K562 (cell line): Measurements from ENCODE around the gene MKS1. TPM values are rescaled to one million over a fixed set of nuclear protein-coding genes. Genes with fewer than 3 reads are reported as not detected.

Source experiments
- ATAC-seq: fragments of 200-7000 bp; cut with Tn5 transposase; 3 replicates; pipeline ENCODE4 v1.9.1; 2020; ENCODE audit warnings: moderate library complexity
- BruUV-seq: library from RNA; stranded (reverse); fragments of 400-500 nt; replicated peaks from 2 replicates; lab custom pipeline; 2021; lab: Mats Ljungman, UMichigan
- CTCF ChIA-PET: fragments of 300-600 bp; formaldehyde crosslinking; extraction: SDS; loops from one replicate; lab custom pipeline; 2021; ENCODE audit warnings: low intra/inter-chr PET ratio; lab: Yijun Ruan, JAX
- POLR2A ChIA-PET: fragments of 300-600, 350-650 bp; sonication (Branson Sonifier 250); formaldehyde crosslinking; extraction: SDS; loops from one replicate; lab custom pipeline; 2021; ENCODE audit warnings: antibody characterized with exemption, inconsistent platforms; lab: Yijun Ruan, JAX
- DNase-seq, 4 experiments: peaks; one replicate each; pipeline versions ENCODE4 v3.0.0 to v3.0.0-alpha.2; 2011 to 2018; ENCODE audit warnings: low spot score in 3 of 4, mixed read lengths in 3 of 4; ENCODE audit errors: extremely low read depth in 1 of 4
- FAIRE-seq: peaks from 2 replicates; lab custom pipeline; 2011; peaks lifted over from hg19 to GRCh38; lab: Jason Lieb, UNC
- H2AFZ ChIP-seq: 2 replicates; pipeline ENCODE4 v1.6.0; 2011; ENCODE audit warnings: low read depth, low read length, control low read depth, inconsistent platforms
- H3K27ac ChIP-seq: fragments of 200-600 bp; 3 replicates; pipeline ENCODE4 v1.8.0; 2011; ENCODE audit warnings: low read depth, mild to moderate bottlenecking, control low read depth, inconsistent platforms, low read length, moderate library complexity, mixed read lengths; ENCODE audit errors: extremely low read depth
- H3K27me3 ChIP-seq, 2 experiments: fragments of 300-600 bp in 1 of 2; 2 replicates in 1 of 2; 3 replicates in 1 of 2; pipeline versions ENCODE4 v1.6.0 to v1.8.0; 2011; ENCODE audit warnings: inconsistent platforms in 2 of 2, low read length in 2 of 2, mild to moderate bottlenecking in 1 of 2, mixed read lengths in 1 of 2, moderate library complexity in 1 of 2; ENCODE audit not compliant: control insufficient read depth in 2 of 2, insufficient read depth in 2 of 2
- H3K36me3 ChIP-seq: fragments of 300-600 bp; 3 replicates; pipeline ENCODE4 v1.8.0; 2011; ENCODE audit warnings: mild to moderate bottlenecking, low read length, inconsistent platforms; ENCODE audit not compliant: control insufficient read depth, insufficient read depth
- H3K4me1 ChIP-seq, 2 experiments: fragments of 200-600 bp in 1 of 2; replicated peaks in 1 of 2; 2 replicates in 1 of 2; 3 replicates in 1 of 2; pipeline versions ENCODE4 v1.5.1 to v1.8.0; 2011; ENCODE audit warnings: inconsistent platforms in 2 of 2, low read length in 2 of 2, mild to moderate bottlenecking in 1 of 2, mixed read lengths in 1 of 2, moderate library complexity in 1 of 2; ENCODE audit not compliant: control insufficient read depth in 2 of 2, insufficient read depth in 2 of 2
- H3K4me2 ChIP-seq: 2 replicates; pipeline ENCODE4 v1.6.1; 2011; ENCODE audit warnings: low read length, control low read depth, inconsistent platforms, mixed read lengths; ENCODE audit not compliant: insufficient read depth
- H3K4me3 ChIP-seq: fragments of 200-600 bp; sonication (generic), shearing (Covaris generic); 2 replicates; pipeline ENCODE4 v1.5.1; 2016; ENCODE audit warnings: control low read depth, inconsistent platforms
- H3K79me2 ChIP-seq: fragments of 200-600 bp; 3 replicates; pipeline ENCODE4 v1.8.0; 2011; ENCODE audit warnings: low read length, inconsistent platforms; ENCODE audit not compliant: control insufficient read depth, insufficient read depth
- H3K9ac ChIP-seq, 2 experiments: 2 replicates each; pipeline versions ENCODE4 v1.6.0 to v1.6.1; 2011; ENCODE audit warnings: low read depth in 2 of 2, low read length in 2 of 2, control low read depth in 1 of 2, inconsistent platforms in 1 of 2, mild to moderate bottlenecking in 1 of 2, mixed read lengths in 1 of 2; ENCODE audit not compliant: insufficient read depth in 1 of 2
- H3K9me1 ChIP-seq: one replicate; pipeline ENCODE4 v1.6.0; 2011; ENCODE audit warnings: inconsistent platforms, mild to moderate bottlenecking, low read length, moderate library complexity; ENCODE audit not compliant: control insufficient read depth, insufficient read depth
- H3K9me3 ChIP-seq: replicated peaks from 2 replicates; pipeline ENCODE4 v1.5.1; 2011; ENCODE audit warnings: low read depth, low read length, inconsistent platforms; ENCODE audit not compliant: control insufficient read depth, insufficient read depth
- H4K20me1 ChIP-seq: replicated peaks from 2 replicates; pipeline ENCODE4 v1.6.1; 2011; ENCODE audit warnings: low read length, inconsistent platforms, mixed read lengths; ENCODE audit not compliant: control insufficient read depth, insufficient read depth
- CGGBP1 ChIP-seq: fragments of 250-450 bp; sonication (Bioruptor Pico); IDR thresholded peaks from 2 replicates; pipeline ENCODE4 v1.9.0; 2021; ENCODE audit warnings: mild to moderate bottlenecking
- DIDO1 ChIP-seq: fragments of 450-650 bp; IDR thresholded peaks from 2 replicates; pipeline ENCODE4 v1.6.1; 2016; ENCODE audit warnings: low read depth, missing biosample characterization, missing genetic modification characterization
- DPF2 ChIP-seq: fragments of 450-650 bp; IDR thresholded peaks from 2 replicates; pipeline ENCODE4 v1.6.1; 2016
- ELF2 ChIP-seq: fragments of 250-450 bp; sonication (Bioruptor Pico); IDR thresholded peaks from 2 replicates; pipeline ENCODE4 v1.5.0; 2021; ENCODE audit warnings: mild to moderate bottlenecking
- EP400 ChIP-seq: fragments of 450-650 bp; IDR thresholded peaks from 2 replicates; pipeline ENCODE4 v1.6.1; 2017; ENCODE audit warnings: antibody characterized with exemption, mild to moderate bottlenecking, moderate library complexity
- ESRRB ChIP-seq: fragments of 250-450 bp; sonication (Bioruptor Pico); IDR thresholded peaks from 2 replicates; pipeline ENCODE4 v1.5.0; 2020; ENCODE audit warnings: mild to moderate bottlenecking, moderate library complexity, borderline replicate concordance
- ETV5 ChIP-seq: sonication (generic); formaldehyde crosslinking; IDR thresholded peaks from 2 replicates; pipeline ENCODE4 v1.4.0; 2020; ENCODE audit warnings: low read depth, mild to moderate bottlenecking, missing genetic modification reagents
- FOXJ3 ChIP-seq: sonication (generic); formaldehyde crosslinking; IDR thresholded peaks from 2 replicates; pipeline ENCODE4 v1.4.0; 2020; ENCODE audit warnings: mild to moderate bottlenecking, missing genetic modification reagents
- HINFP ChIP-seq: fragments of 450-650 bp; conservative IDR thresholded peaks from 2 replicates; pipeline ENCODE4 v1.6.1; 2016; ENCODE audit warnings: missing genetic modification characterization, low read depth, mild to moderate bottlenecking, control low read depth, missing compliant biosample characterization
- HLTF ChIP-seq: fragments of 450-650 bp; IDR thresholded peaks from 2 replicates; pipeline ENCODE4 v1.6.1; 2016
- LARP7 ChIP-seq: fragments of 450-650 bp; IDR thresholded peaks from 2 replicates; pipeline ENCODE4 v1.6.1; 2016
- PHF21A ChIP-seq: fragments of 450-650 bp; IDR thresholded peaks from 2 replicates; pipeline ENCODE4 v1.6.1; 2017; ENCODE audit warnings: low read depth, borderline replicate concordance
- POLR2A ChIP-seq: fragments of 450-650 bp; conservative IDR thresholded peaks from 2 replicates; pipeline ENCODE4 v1.6.1; 2016
- RBM25 ChIP-seq: fragments of 200-400 bp; formaldehyde crosslinking; IDR thresholded peaks from 2 replicates; pipeline ENCODE4 v1.6.1; 2018; ENCODE audit warnings: low read length, low read depth, moderate library complexity; ENCODE audit not compliant: severe bottlenecking
- SIN3B ChIP-seq: fragments of 450-650 bp; IDR thresholded peaks from 2 replicates; pipeline ENCODE4 v1.6.1; 2017; ENCODE audit warnings: low read depth, mild to moderate bottlenecking, moderate library complexity
- SMARCA5 ChIP-seq: fragments of 450-650 bp; IDR thresholded peaks from 2 replicates; pipeline ENCODE4 v1.6.1; 2016
- SRSF7 ChIP-seq: fragments of 200-400 bp; formaldehyde crosslinking; optimal IDR thresholded peaks from 2 replicates; pipeline ENCODE3; 2017; ENCODE audit warnings: mild to moderate bottlenecking, low read depth, low read length
- TBP ChIP-seq: optimal IDR thresholded peaks from 2 replicates; pipeline ENCODE3; 2011; ENCODE audit warnings: low read depth, low read length, improper control_type of control experiment
- TCFL5 ChIP-seq: fragments of 250-450 bp; sonication (Bioruptor Pico); conservative IDR thresholded peaks from 2 replicates; pipeline ENCODE4 v1.6.1; 2021; ENCODE audit warnings: mild to moderate bottlenecking, moderate library complexity, matching md5 sums
- ZBTB26 ChIP-seq: fragments of 450-650 bp; formaldehyde crosslinking; IDR thresholded peaks from 2 replicates; pipeline ENCODE4 v1.4.0; 2022; ENCODE audit warnings: missing genetic modification characterization
- ZFP36 ChIP-seq: fragments of 150-350 bp; IDR thresholded peaks from 2 replicates; pipeline ENCODE4 v1.6.1; 2018; ENCODE audit warnings: low read length, low read depth; ENCODE audit not compliant: partially characterized antibody
- ZNF133 ChIP-seq: fragments of 250-450 bp; sonication (Bioruptor Pico); IDR thresholded peaks from 2 replicates; pipeline ENCODE4 v1.4.0; 2020; ENCODE audit warnings: mild to moderate bottlenecking
- ZNF311 ChIP-seq: fragments of 250-450 bp; sonication (Bioruptor Pico); IDR thresholded peaks from 2 replicates; pipeline ENCODE4 v1.4.0; 2020; ENCODE audit warnings: mild to moderate bottlenecking, moderate library complexity
- ZNF436 ChIP-seq: fragments of 250-450, 450-650 bp; sonication (Bioruptor Pico); formaldehyde crosslinking; IDR thresholded peaks from 2 replicates; pipeline ENCODE4 v1.7.0; 2020; ENCODE audit warnings: mild to moderate bottlenecking
- WGBS: fragments of 100-300 bp; shearing (Covaris generic); methylation state at CpG from one replicate; pipeline ENCODE4 v1.1.6; 2016; ENCODE audit warnings: low coverage, mixed read lengths; ENCODE audit not compliant: insufficient coverage; ENCODE audit errors: missing lambda C conversion rate; 5-methylcytosine and 5-hydroxymethylcytosine counted together
- in situ Hi-C: fragments of 300-500 bp; cut with MboI; formaldehyde crosslinking; loops from 4 replicates; pipeline ENCODE4 v1.15.0; 2018; ENCODE audit warnings: inconsistent platforms, mixed read lengths
- intact Hi-C: fragments of 100-400 bp; cut with micrococcal nuclease; formaldehyde crosslinking; loops from 2 replicates; pipeline ENCODE4 v1.14.2; 2022
- polyA plus RNA-seq, 8 experiments: library from polyadenylated mRNA; depleted of rRNA in 4 of 8; stranded (reverse) in 5 of 8; unstranded in 3 of 8; fragments of >200 nt; fragmentation: Nextera tagmentation in 2 of 8; fragmentation: Illumina TruSeq in 1 of 8; extraction: Ambion mirVana in 2 of 8; extraction: Trizol in 1 of 8; gene quantifications; 2 replicates each; pipeline versions ENCODE4 v1.2.1 to v1.2.3, GENCODE V29; 2011 to 2014; ENCODE audit warnings: inconsistent platforms in 1 of 8, missing spikeins in 1 of 8
- total RNA-seq, 7 experiments: library from RNA; depleted of rRNA in 6 of 7; stranded (reverse); fragments of >200 nt in 6 of 7; fragmentation: Illumina TruSeq in 2 of 7; extraction: Trizol in 2 of 7; gene quantifications; 2 replicates each; pipeline versions ENCODE4 v1.2.1 to v1.2.3, GENCODE V29; 2011 to 2021; ENCODE audit warnings: low replicate concordance in 1 of 7

The MKS1 gene
- total and polyA plus RNA-seq, 9 of the 15 experiments (the other 6 are each of a cell fraction or from before 2014, with no cell fraction given): 16.3 to 31.0 (median 25.9) TPM

GRCh38 chr17:58195518-58196123, 23.4 kb downstream of the MKS1 start:
- Histone ChIP-seq H3K36me3 (no peaks in the 10 kb centered on the region), H3K27ac (no peak overlapping the region; the same call in 2 of the 3 replicates), H3K4me2 (no peak overlapping the region), H3K9ac (no peak overlapping the region; a peak in 1 of 4 replicates), H3K4me1 (peaks cover 18 to 37% of the 10 kb centered on the region in 2 experiments), H3K79me2 (no peaks in the 10 kb centered on the region), H3K9me1 (no peaks in the 10 kb centered on the region), H3K27me3 (peaks cover 0 to 24% of the 10 kb centered on the region in 2 experiments; a peak in 2 of 5 replicates), H4K20me1 (no peaks in the 10 kb centered on the region; the same call in 1 of the 2 replicates), H3K4me3 (no peak overlapping the region), H2AFZ (no peak overlapping the region), H3K9me3 (no peaks in the 10 kb centered on the region)
- ChIA-PET CTCF (no interaction called here), POLR2A (no interaction called here)
- 48% methylated on average over 5 of the region's 5 CpGs for WGBS
- FAIRE-seq: peak; percentile 55
- no TSS peak for BruUV-seq
- DNase-seq: no peak
- intact Hi-C loops: no loop called here
- in situ Hi-C loops: no loop called here
- 0 out of 3 replicates have a peak, but pooled peaks have one; percentile 11 for ATAC-seq
- TF ChIP-seq TCFL5 (CRISPR knock-in tag) (no peak), SMARCA5 (peak; percentile 73; the same call in 1 of the 2 replicates), TBP (no peak), SRSF7 (no peak), ZFP36 (peak; percentile 98), DIDO1 (tag) (no peak), SIN3B (no peak), PHF21A (0 out of 2 replicates have a peak, but pooled peaks have one; percentile 13), DPF2 (0 out of 2 replicates have a peak, but pooled peaks have one; percentile 17), ZNF311 (CRISPR knock-in tag) (no peak), ZBTB26 (CRISPR knock-in tag) (no peak), POLR2A (no peak), LARP7 (peak; percentile 52; the same call in 1 of the 2 replicates), FOXJ3 (CRISPR knock-in tag) (no peak), HINFP (tag) (0 out of 2 replicates have a peak, but pooled peaks have one; percentile 35), CGGBP1 (CRISPR knock-in tag) (no peak), RBM25 (peak; percentile 55), ELF2 (CRISPR knock-in tag) (0 out of 2 replicates have a peak, but pooled peaks have one; percentile 15), ETV5 (CRISPR knock-in tag) (no peak), EP400 (no peak), ESRRB (CRISPR knock-in tag) (no peak), HLTF (peak; percentile 63; the same call in 1 of the 2 replicates), ZNF133 (no peak), ZNF436 (CRISPR knock-in tag) (peak; percentile 74; the same call in 1 of the 2 replicates)
